ENCODE results near the gene XPNPEP1.

Gene XPNPEP1

DNA sequence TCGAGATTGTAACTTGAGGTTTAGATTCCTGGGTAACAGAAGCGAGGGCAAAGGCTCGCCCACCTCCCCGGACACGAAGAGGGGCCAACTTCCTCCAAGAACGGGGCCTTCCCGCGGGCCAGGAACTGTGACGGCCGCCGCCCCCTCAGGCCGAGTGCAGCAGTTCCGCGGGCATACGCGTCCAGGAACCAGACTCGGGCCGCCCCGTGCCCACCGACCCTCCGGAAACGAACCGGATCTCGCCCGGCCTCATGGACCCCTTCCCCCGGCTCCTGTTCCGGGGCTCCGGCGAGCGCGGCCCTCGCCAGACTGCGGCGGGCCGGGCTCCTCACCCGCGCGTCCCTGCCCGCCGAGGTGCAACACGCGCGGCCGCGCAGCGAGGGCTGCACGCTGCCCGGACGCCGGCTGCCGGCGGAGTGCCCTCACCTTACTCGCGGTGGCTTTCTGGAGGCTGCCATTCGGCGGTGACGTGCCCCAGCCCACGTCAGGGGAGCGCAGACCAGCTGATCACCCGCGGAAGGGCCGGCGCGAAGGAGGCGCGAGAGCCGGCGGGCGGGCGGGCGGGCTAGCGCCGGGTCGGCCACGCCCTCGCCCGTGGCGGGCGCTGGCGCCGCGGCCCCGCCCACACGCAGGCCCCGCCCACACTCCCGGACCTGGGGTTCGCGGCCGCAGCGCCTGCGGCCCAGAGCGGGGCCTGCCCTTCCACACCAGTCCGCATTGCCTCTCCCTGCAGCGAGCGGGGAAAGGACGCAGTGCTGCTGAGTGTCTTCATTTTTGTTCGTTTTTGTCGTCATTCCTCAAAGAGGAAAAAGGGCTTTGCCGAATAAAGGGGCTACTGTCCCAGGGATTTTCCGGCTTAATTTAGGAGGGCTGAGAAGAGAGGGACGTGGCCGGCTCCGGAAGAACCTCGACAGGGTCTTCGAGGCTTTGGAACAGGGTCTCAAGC lies at the start of gene XPNPEP1:
TSS of gene XPNPEP1 (minus strand) at position 536 of the 946 bp plus-strand sequence. CDS start at position 458, 78 bp downstream.
- peak; percentile 80 for DNase-seq (ENCODE audit: low spot score)

DNA sequence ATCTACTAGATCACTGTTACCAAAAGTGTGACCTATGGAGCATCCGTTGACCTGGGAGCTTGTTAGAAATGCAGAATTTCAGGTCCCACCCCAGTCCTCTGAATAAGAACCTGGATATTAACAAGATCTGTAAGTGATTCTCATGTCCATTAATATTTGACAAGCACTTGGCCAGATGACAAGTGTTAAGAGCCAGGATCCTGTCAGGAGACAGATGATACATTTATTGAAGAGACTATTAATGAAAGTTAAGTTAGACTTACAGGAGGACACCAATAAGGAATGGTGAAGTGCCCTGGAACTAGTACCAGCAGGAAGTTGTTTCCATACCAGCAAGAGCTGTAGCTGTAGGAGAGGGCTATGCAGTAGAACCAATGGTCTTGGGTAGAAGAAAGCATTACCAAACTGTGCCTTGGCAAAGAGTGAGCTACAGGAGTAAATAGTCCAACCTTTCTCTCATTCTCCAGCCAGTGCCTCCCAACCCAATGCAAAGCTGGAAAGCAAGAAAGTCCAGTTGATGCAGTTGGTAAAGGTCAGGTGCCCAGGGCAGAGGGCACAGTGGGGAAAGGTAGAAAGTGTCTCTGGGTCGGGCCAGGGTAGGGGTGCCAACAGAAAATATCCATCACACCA lies 49.2 kb upstream of the XPNPEP1 start:
- DNase-seq (ENCODE audit: low spot score): no peak

DNA sequence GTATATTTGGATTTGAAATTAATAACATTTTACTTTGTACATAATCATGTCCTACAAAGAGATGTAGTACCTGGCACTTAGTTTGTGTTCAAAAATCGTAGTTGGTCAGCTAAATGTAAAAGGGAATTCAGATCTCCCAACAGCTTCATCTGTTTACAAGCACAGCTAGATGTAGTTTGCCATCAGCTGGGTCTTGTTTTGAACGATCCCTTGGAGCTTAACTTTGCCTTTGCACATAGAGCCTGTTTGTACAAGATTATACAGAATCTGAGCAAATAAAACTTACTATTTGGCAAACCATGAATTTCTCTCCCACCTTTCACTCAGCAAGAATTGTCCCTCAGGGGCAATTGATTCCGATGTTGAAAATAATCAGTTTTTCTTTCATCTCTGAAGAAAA lies 48.3 kb upstream of the XPNPEP1 start:
- DNase-seq (ENCODE audit: low spot score): no peak

- DNase-seq (ENCODE audit: low spot score): no peak
These were observed 46.5 kb upstream of the XPNPEP1 start for GRCh38 chr10:109969760-109970346.

DNA sequence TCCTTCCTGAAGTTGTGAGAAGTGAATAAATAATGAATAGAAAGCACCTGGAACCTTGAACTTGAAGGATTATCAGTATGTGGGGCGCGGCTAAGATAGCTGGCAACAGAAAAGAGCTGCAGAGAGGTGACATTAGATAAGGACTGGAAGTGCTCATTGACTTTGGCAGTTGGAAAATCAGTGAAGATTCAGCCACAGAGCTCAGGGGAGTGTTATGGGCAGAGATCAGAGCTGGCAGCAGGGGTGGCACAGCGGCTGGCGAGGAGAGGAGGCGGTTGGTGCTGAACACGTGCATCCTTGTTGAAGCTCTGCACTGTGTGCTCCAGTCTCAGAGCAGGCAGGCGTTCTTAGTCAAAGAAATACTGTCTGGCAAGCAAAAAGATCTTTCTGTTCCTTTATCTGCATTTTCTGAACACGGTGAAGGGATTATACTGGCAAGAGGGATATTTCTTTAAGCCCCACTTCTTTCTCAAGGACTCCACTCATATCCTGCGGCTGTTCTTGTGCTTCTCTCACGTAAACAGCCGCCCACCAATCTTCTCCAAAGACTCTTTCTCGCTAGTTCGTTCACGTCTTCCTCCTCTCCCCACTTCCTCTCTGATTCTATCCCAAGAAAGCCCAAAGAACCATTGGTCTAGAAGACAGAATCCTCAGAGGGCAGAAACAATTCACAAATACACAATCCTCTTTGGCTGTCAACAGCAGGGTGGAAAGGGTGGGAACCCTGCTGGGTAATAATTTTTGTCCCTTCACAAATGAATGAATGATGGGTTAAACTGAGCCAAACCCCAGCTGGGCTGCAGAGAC lies 45.8 kb upstream of the XPNPEP1 start:
- DNase-seq (ENCODE audit: low spot score): no peak

GRCh38 chr10:109967739-109968088 lies 44.4 kb upstream of the XPNPEP1 start:
- DNase-seq (ENCODE audit: low spot score): no peak

GRCh38 chr10:109966961-109967738 lies 43.8 kb upstream of the XPNPEP1 start:
- no peak for DNase-seq (ENCODE audit: low spot score)

DNA sequence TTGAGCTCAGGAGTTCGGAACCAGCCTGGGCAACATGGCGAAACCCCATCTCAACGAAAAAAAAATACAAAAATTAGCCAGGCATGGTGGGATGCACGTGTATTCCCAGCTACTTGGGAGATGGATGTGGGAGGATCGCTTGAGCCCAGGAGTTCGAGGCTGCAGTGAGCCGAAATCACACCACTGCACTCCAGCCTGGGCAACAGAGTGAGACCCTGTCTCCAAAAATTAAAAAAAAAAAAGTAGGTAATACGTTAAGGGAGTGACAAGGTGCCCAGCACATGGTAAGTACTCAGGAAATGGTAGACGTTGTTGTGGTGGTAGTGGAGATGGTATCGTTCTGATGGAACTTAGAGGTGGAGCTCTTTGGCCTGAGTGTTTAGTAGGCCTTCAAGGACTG lies 41.0 kb upstream of the XPNPEP1 start:
- no peak for DNase-seq (ENCODE audit: low spot score)

- DNase-seq (ENCODE audit: low spot score): no peak
These were observed 40.1 kb upstream of the XPNPEP1 start for GRCh38 chr10:109963439-109963838.

GRCh38 chr10:109962247-109962646 lies 38.9 kb upstream of the XPNPEP1 start:
- DNase-seq (ENCODE audit: low spot score): no peak

GRCh38 chr10:109961174-109962001 lies 38.1 kb upstream of the XPNPEP1 start:
- DNase-seq (ENCODE audit: low spot score): no peak

- no peak for DNase-seq (ENCODE audit: low spot score)
These were observed 37.4 kb upstream of the XPNPEP1 start for GRCh38 chr10:109960682-109961081.

- no peak for DNase-seq (ENCODE audit: low spot score)
These were observed 36.2 kb upstream of the XPNPEP1 start for GRCh38 chr10:109959259-109960145.

DNA sequence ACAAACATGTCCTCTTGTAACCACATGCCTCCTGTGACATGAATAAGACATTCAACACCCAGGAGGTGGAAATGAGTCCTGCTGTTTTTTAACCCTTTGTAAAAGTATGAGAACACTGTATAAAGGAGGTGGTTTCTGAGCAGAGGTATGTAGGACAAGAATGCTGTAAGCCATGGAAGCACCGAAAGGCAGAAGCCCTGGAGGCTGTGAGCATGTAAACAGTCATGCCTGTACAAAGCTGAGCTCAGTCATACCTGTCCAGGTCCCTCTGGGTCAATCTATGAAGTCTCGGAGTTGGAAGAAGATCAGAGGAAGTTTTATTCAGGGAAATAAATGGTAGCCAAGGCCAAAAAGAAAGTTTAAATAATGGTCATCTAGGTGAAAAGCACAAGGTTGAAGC lies 34.7 kb upstream of the XPNPEP1 start:
- no peak for DNase-seq (ENCODE audit: low spot score)

- no peak for DNase-seq (ENCODE audit: low spot score)
These were observed 33.9 kb upstream of the XPNPEP1 start for GRCh38 chr10:109957092-109957797.

- peak; percentile 56 for DNase-seq (ENCODE audit: low spot score)
These were observed 33.3 kb upstream of the XPNPEP1 start for GRCh38 chr10:109956454-109957091.

DNA sequence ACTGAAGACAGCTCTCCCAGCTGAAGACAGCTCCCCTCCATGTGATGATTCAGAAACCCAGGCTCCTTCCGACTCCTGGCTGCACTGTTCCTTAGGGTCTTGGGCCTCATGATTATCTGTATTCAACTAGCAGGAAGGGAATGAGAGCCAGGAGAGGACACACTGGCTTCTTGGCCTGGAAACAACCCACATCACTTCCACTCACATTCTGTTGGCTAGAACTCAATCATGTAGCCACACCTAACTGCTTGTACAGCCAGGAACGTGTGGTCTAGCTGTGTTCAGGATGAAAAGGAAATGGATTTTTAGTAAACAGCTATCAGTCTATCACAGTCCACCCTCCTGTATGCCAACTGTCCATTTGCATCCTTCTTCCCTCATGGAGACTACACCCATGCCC lies 30.5 kb upstream of the XPNPEP1 start:
- no peak for DNase-seq (ENCODE audit: low spot score)

- DNase-seq (ENCODE audit: low spot score): no peak
These were observed 29.2 kb upstream of the XPNPEP1 start for GRCh38 chr10:109952526-109952925.
